Panc1 (cell line): ENCODE results near the gene ANKRD18A. TPM values are rescaled to one million over a fixed set of nuclear protein-coding genes. Genes with fewer than 3 reads are reported as not detected.

ENCODE experiments used
- ATAC-seq: fragments of 200-7000 bp; cut with Tn5 transposase; 2 replicates; pipeline ENCODE4 v1.9.1; 2020; ENCODE audit warnings: mild to moderate bottlenecking, moderate library complexity
- BruUV-seq: library from RNA; stranded (reverse); fragments of 400-500 nt; replicated peaks from 2 replicates; lab custom pipeline; 2021; lab: Mats Ljungman, UMichigan
- CTCF ChIA-PET: fragments of 300-600 bp; sonication (Branson Sonifier 250); formaldehyde crosslinking; loops from one replicate; lab custom pipeline; 2022; ENCODE audit warnings: antibody characterized with exemption; lab: Charles Lee
- POLR2A ChIA-PET: fragments of 300-600 bp; sonication (Branson Sonifier 250); formaldehyde crosslinking; loops from one replicate; lab custom pipeline; 2022; ENCODE audit warnings: antibody characterized with exemption; lab: Charles Lee
- DNase-seq: peaks from one replicate; pipeline ENCODE4 v3.0.0-alpha.2; 2010; ENCODE audit warnings: low read depth, low spot score
- H3K27ac ChIP-seq: 2 replicates; pipeline ENCODE4 v1.5.1; 2011; ENCODE audit warnings: mild to moderate bottlenecking, low read length, inconsistent platforms
- H3K27me3 ChIP-seq: fragments of 200-500 bp; sonication (Bioruptor generic); 2 replicates; pipeline ENCODE4 v1.6.0; 2014; ENCODE audit warnings: low read length, inconsistent platforms; ENCODE audit not compliant: control insufficient read depth, insufficient read depth
- H3K36me3 ChIP-seq: fragments of 200-500 bp; sonication (Bioruptor generic); 2 replicates; pipeline ENCODE4 v1.5.1; 2014; ENCODE audit warnings: inconsistent platforms, mild to moderate bottlenecking, low read length, moderate library complexity; ENCODE audit not compliant: control insufficient read depth, insufficient read depth
- H3K4me1 ChIP-seq: 2 replicates; pipeline ENCODE4 v1.5.1; 2011; ENCODE audit warnings: inconsistent platforms, mild to moderate bottlenecking, low read length, moderate library complexity; ENCODE audit not compliant: control insufficient read depth, insufficient read depth
- H3K4me3 ChIP-seq, 2 experiments: 2 replicates each; pipeline ENCODE4 v1.5.1; 2011 to 2012; ENCODE audit warnings: low read depth in 2 of 2, low read length in 2 of 2, mild to moderate bottlenecking in 2 of 2, inconsistent platforms in 1 of 2, moderate library complexity in 1 of 2
- H3K9me3 ChIP-seq: fragments of 200-500 bp; sonication (Bioruptor generic); 2 replicates; pipeline ENCODE4 v1.5.1; 2014; ENCODE audit warnings: low read depth, mild to moderate bottlenecking, inconsistent platforms, low read length, moderate library complexity; ENCODE audit not compliant: control insufficient read depth, insufficient read depth
- POLR2AphosphoS5 ChIP-seq: IDR thresholded peaks from 2 replicates; pipeline ENCODE4 v1.6.1; 2012; ENCODE audit warnings: mild to moderate bottlenecking, low read depth, low read length, moderate library complexity
- SIN3A ChIP-seq: IDR thresholded peaks from 2 replicates; pipeline ENCODE4 v1.6.1; 2012; ENCODE audit warnings: low read depth, mild to moderate bottlenecking, low read length, moderate library complexity, borderline replicate concordance; ENCODE audit not compliant: insufficient read depth
- TCF7L2 ChIP-seq: IDR thresholded peaks from 2 replicates; pipeline ENCODE4 v1.6.1; 2011; ENCODE audit warnings: mild to moderate bottlenecking, low read depth, low read length, inconsistent platforms
- in situ Hi-C: cut with HindIII; loops from 2 replicates; pipeline ENCODE4 v1.10.0; 2016; ENCODE audit warnings: low sequenced_read_pairs, low pct_unique_long_range_greater_than_20kb
- intact Hi-C: fragments of 100-400 bp; cut with micrococcal nuclease; formaldehyde crosslinking; loops from one replicate; pipeline ENCODE4 v1.10.0; 2022; ENCODE audit not compliant: unreplicated experiment
- total RNA-seq: library from RNA; stranded (reverse); gene quantifications from one replicate; pipeline ENCODE4 v1.2.1, GENCODE V29; 2021; ENCODE audit not compliant: unreplicated experiment
- TF ChIP-seq, protein P1 (sequence below), 2 experiments: IDR thresholded peaks; 2 replicates each; pipeline ENCODE4 v1.6.1; 2011 to 2012; ENCODE audit warnings: low read depth in 2 of 2, control low read depth in 1 of 2, low read length in 1 of 2, mild to moderate bottlenecking in 1 of 2, moderate library complexity in 1 of 2; ENCODE audit not compliant: insufficient read depth in 1 of 2
- TF ChIP-seq, protein P2 (sequence below): fragments of 450-650 bp; IDR thresholded peaks from 2 replicates; pipeline ENCODE4 v1.5.1; 2017; ENCODE audit warnings: mild to moderate bottlenecking

ANKRD18A gene
- total RNA-seq, 1 experiment from 2014 or later = 9.6 TPM

DNA sequence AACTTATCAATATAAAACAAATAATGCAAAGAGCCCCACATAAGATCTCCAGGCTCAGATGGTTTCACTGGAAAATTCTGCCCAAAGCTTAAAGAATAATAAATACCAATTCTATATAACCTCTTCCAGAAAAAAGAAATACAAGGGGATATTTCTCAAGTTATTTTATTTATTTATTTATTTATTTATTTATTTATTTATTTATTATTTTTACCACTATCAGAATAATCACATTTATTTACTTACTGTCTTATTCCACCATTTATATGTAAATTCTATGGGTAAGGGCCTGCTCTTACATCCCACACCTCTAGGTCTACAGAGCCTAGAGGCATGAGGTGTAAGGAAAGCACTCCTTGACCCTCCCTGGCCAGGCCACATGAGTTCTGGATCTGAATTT is 91.1 kb downstream of the ANKRD18A start:
- Histone ChIP-seq H3K27me3 (no peaks in the 10 kb centered on the region), H3K36me3 (no peaks in the 10 kb centered on the region), H3K27ac (no peak overlapping the region), H3K9me3 (no peaks in the 10 kb centered on the region), H3K4me1 (no peaks in the 10 kb centered on the region), H3K4me3 (no peak overlapping the region)
- in situ Hi-C loops = no loop called here
- ATAC-seq = no peak
- CTCF ChIA-PET = no interaction called here
- POLR2A ChIA-PET = no interaction called here
- no peak for TF ChIP-seq TCF7L2
- no peak for TF ChIP-seq POLR2AphosphoS5
- TF ChIP-seq, protein P1, sequence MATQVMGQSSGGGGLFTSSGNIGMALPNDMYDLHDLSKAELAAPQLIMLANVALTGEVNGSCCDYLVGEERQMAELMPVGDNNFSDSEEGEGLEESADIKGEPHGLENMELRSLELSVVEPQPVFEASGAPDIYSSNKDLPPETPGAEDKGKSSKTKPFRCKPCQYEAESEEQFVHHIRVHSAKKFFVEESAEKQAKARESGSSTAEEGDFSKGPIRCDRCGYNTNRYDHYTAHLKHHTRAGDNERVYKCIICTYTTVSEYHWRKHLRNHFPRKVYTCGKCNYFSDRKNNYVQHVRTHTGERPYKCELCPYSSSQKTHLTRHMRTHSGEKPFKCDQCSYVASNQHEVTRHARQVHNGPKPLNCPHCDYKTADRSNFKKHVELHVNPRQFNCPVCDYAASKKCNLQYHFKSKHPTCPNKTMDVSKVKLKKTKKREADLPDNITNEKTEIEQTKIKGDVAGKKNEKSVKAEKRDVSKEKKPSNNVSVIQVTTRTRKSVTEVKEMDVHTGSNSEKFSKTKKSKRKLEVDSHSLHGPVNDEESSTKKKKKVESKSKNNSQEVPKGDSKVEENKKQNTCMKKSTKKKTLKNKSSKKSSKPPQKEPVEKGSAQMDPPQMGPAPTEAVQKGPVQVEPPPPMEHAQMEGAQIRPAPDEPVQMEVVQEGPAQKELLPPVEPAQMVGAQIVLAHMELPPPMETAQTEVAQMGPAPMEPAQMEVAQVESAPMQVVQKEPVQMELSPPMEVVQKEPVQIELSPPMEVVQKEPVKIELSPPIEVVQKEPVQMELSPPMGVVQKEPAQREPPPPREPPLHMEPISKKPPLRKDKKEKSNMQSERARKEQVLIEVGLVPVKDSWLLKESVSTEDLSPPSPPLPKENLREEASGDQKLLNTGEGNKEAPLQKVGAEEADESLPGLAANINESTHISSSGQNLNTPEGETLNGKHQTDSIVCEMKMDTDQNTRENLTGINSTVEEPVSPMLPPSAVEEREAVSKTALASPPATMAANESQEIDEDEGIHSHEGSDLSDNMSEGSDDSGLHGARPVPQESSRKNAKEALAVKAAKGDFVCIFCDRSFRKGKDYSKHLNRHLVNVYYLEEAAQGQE (IDR thresholded peaks at IDR 0.05; ENCODE audit: insufficient read depth in 1 of 2, low read depth in 2 of 2, low read length in 1 of 2) = no peak
- no peak for TF ChIP-seq SIN3A
- TF ChIP-seq, protein P2, sequence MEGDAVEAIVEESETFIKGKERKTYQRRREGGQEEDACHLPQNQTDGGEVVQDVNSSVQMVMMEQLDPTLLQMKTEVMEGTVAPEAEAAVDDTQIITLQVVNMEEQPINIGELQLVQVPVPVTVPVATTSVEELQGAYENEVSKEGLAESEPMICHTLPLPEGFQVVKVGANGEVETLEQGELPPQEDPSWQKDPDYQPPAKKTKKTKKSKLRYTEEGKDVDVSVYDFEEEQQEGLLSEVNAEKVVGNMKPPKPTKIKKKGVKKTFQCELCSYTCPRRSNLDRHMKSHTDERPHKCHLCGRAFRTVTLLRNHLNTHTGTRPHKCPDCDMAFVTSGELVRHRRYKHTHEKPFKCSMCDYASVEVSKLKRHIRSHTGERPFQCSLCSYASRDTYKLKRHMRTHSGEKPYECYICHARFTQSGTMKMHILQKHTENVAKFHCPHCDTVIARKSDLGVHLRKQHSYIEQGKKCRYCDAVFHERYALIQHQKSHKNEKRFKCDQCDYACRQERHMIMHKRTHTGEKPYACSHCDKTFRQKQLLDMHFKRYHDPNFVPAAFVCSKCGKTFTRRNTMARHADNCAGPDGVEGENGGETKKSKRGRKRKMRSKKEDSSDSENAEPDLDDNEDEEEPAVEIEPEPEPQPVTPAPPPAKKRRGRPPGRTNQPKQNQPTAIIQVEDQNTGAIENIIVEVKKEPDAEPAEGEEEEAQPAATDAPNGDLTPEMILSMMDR = no peak
- BruUV-seq = no TSS peak
- no peak for DNase-seq
- intact Hi-C loops = no loop called here

DNA sequence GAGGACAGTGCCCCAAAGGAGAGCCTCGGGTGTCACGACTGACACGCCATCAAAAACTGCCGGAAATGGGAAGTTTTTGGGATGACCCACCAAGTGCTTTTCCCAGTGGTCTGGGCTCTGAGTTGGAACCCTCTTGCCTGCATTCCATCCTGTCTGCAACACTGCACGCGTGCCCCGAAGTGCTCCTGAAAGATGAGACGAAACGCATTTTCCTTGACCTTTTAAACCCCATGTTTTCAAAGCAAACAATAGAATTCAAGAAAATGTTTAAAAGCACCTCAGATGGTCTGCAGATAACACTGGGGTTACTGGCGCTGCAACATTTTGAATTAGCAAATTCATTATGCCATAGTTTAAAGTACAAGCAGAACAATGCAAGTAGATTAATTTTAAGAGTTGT is 92.9 kb downstream of the ANKRD18A start:
- no peak overlapping the region for H3K4me3 ChIP-seq
- no peaks in the 10 kb centered on the region for H3K9me3 ChIP-seq
- BruUV-seq = no TSS peak
- CTCF ChIA-PET = no interaction called here
- DNase-seq (no peak), ATAC-seq (no peak)
- in situ Hi-C loops (no loop called here), intact Hi-C loops (no loop called here)
- no peaks in the 10 kb centered on the region for H3K4me1 ChIP-seq
- no peaks in the 10 kb centered on the region for H3K36me3 ChIP-seq
- TF ChIP-seq TCF7L2 = no peak
- TF ChIP-seq, protein P2 = no peak
- no peak for TF ChIP-seq SIN3A
- TF ChIP-seq, protein P1 (IDR thresholded peaks at IDR 0.05; ENCODE audit: insufficient read depth in 1 of 2, low read depth in 2 of 2, low read length in 1 of 2) = no peak
- TF ChIP-seq POLR2AphosphoS5 = no peak
- no peak overlapping the region for H3K27ac ChIP-seq
- POLR2A ChIA-PET = no interaction called here
- H3K27me3 ChIP-seq = no peaks in the 10 kb centered on the region
